Esophagus mucosa (tissue), 1 donor: ENCODE results near the gene GPR21. TPM values are rescaled to one million over a fixed set of nuclear protein-coding genes. Genes with fewer than 3 reads are reported as not detected.

Source experiments
- ATAC-seq: fragments of 200-7000 bp; cut with Tn5 transposase; one replicate; pipeline ENCODE4 v1.9.1; 2020
- total RNA-seq: library from RNA; stranded (reverse); gene quantifications from one replicate; pipeline ENCODE4 v1.2.4, GENCODE V29; 2023
- donor health status: DM: yes; HTN: yes; CAD: no.

GPR21 gene
- total RNA-seq, 1 donor from 2014 or later: 0.76 TPM

- ATAC-seq: no peak
Observed at GRCh38 chr9:123034881-123035510, 1.5 kb downstream of the GPR21 start.

- ATAC-seq: no peak
Observed at GRCh38 chr9:123035791-123036190, 2.3 kb downstream of the GPR21 start.

GRCh38 chr9:123036893-123037545 is 3.6 kb downstream of the GPR21 start:
- ATAC-seq: no peak

GRCh38 chr9:123039617-123040219 is 6.3 kb downstream of the GPR21 start:
- ATAC-seq: no peak

GRCh38 chr9:123040801-123041200 is 7.3 kb downstream of the GPR21 start:
- ATAC-seq: no peak

GRCh38 chr9:123041489-123041888 is 8.0 kb downstream of the GPR21 start:
- no peak for ATAC-seq

GRCh38 chr9:123043081-123043939 is 9.8 kb downstream of the GPR21 start:
- no peak for ATAC-seq

GRCh38 chr9:123044586-123044985 is 11.1 kb downstream of the GPR21 start:
- no peak for ATAC-seq

- no peak for ATAC-seq
Observed at GRCh38 chr9:123046406-123047195, 13.1 kb downstream of the GPR21 start.

GRCh38 chr9:123048748-123049147 is 15.3 kb downstream of the GPR21 start:
- ATAC-seq: no peak

GRCh38 chr9:123049589-123050222 is 16.2 kb downstream of the GPR21 start:
- ATAC-seq: no peak

- ATAC-seq: no peak
Observed at GRCh38 chr9:123053046-123053445, 19.6 kb downstream of the GPR21 start.

- no peak for ATAC-seq
Observed at GRCh38 chr9:123053711-123054110, 20.2 kb downstream of the GPR21 start.

- no peak for ATAC-seq
Observed at GRCh38 chr9:123058834-123059233, 25.4 kb downstream of the GPR21 start.

- ATAC-seq: no peak
Observed at GRCh38 chr9:123059472-123060220, 26.2 kb downstream of the GPR21 start.

- no peak for ATAC-seq
Observed at GRCh38 chr9:123061216-123061615, 27.7 kb downstream of the GPR21 start.

GRCh38 chr9:123062351-123063176 is 29.1 kb downstream of the GPR21 start:
- ATAC-seq: no peak

GRCh38 chr9:123063177-123063598 is 29.7 kb downstream of the GPR21 start:
- ATAC-seq: no peak

- no peak for ATAC-seq
Observed at GRCh38 chr9:123063896-123064295, 30.4 kb downstream of the GPR21 start.

- no peak for ATAC-seq
Observed at GRCh38 chr9:123064716-123065115, 31.2 kb downstream of the GPR21 start.
